GM18499 (cell line): ENCODE data around the gene INAFM2.

Experiments used
- ATAC-seq: cut with Tn5 transposase; IDR thresholded peaks from one replicate; pipeline ENCODE4 v1.9.1; 2021; ENCODE audit warnings: moderate number of reproducible peaks; ENCODE audit not compliant: insufficient read depth, unreplicated experiment

Gene INAFM2

GRCh38 chr15:40323953-40324937 lies 753 bp downstream of the INAFM2 start:
- ATAC-seq = no peak

- no peak for ATAC-seq
These were observed 1.7 kb downstream of the INAFM2 start for GRCh38 chr15:40325188-40325587.

- ATAC-seq = no peak
These were observed 2.2 kb downstream of the INAFM2 start for GRCh38 chr15:40325700-40326099.

GRCh38 chr15:40327457-40327856 lies 4.0 kb downstream of the INAFM2 start:
- no peak for ATAC-seq

- no peak for ATAC-seq
These were observed 4.7 kb downstream of the INAFM2 start for GRCh38 chr15:40328176-40328575.

GRCh38 chr15:40328751-40329150 lies 5.3 kb downstream of the INAFM2 start:
- ATAC-seq = no peak

- no peak for ATAC-seq
These were observed 6.3 kb downstream of the INAFM2 start for GRCh38 chr15:40329804-40330203.

GRCh38 chr15:40330368-40330836 lies 6.9 kb downstream of the INAFM2 start:
- no peak for ATAC-seq

- no peak for ATAC-seq
These were observed 7.5 kb downstream of the INAFM2 start for GRCh38 chr15:40331026-40331425.

- ATAC-seq = no peak
These were observed 8.1 kb downstream of the INAFM2 start for GRCh38 chr15:40331637-40332036.

GRCh38 chr15:40332113-40332781 lies 8.8 kb downstream of the INAFM2 start:
- no peak for ATAC-seq

GRCh38 chr15:40333922-40334492 lies 10.5 kb downstream of the INAFM2 start:
- no peak for ATAC-seq

GRCh38 chr15:40334541-40334940 lies 11.0 kb downstream of the INAFM2 start:
- no peak for ATAC-seq

- no peak for ATAC-seq
These were observed 11.7 kb downstream of the INAFM2 start for GRCh38 chr15:40334941-40335795.

- no peak for ATAC-seq
These were observed 12.6 kb downstream of the INAFM2 start for GRCh38 chr15:40335938-40336743.

GRCh38 chr15:40336744-40337122 lies 13.2 kb downstream of the INAFM2 start:
- no peak for ATAC-seq

GRCh38 chr15:40337597-40337996 lies 14.1 kb downstream of the INAFM2 start:
- ATAC-seq = no peak

GRCh38 chr15:40338041-40338657 lies 14.7 kb downstream of the INAFM2 start:
- ATAC-seq = no peak
